ENCODE results near the gene SHISAL2A.
A peak's percentile ranks its signal among the peaks of the same experiment; 100 is the strongest.

SHISAL2A gene

DNA sequence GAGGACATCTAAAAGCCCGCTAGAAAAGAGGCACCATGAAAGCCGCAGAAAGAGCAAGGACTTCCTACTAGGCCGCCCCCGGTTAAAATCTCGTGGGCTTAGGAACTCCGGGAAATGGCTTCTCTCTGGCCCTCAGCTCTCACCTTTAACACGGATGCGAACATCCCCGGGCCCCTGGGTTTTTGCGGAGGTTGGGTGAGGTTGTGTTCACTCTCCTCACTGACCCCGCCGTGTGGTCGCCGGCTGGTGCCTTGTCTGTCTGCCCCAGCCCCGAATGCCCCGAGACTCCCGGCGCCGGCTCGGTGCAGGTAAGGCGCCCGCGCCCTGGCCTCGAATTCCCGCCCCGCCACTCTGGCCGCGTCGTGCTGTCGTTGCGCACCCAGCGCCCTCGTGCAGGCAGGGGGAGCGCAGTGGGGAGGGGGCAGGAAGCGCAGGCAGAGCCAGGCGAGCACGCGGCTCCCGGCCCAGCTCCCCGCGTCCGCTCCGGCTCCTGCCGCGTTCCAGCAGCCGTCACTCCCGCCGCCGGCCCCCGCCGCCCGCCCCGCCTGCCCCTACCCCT lies at the start of gene SHISAL2A:
TSS of gene SHISAL2A (plus strand) at position 437 of the 559 bp plus-strand sequence. CDS start 326 bp downstream, outside the sequence.
- intact Hi-C loops (cut with DNase I) = no loop called here
- DNase-seq = peak in 14 of 42 donors; percentile 8 to 52 (median 20)

DNA sequence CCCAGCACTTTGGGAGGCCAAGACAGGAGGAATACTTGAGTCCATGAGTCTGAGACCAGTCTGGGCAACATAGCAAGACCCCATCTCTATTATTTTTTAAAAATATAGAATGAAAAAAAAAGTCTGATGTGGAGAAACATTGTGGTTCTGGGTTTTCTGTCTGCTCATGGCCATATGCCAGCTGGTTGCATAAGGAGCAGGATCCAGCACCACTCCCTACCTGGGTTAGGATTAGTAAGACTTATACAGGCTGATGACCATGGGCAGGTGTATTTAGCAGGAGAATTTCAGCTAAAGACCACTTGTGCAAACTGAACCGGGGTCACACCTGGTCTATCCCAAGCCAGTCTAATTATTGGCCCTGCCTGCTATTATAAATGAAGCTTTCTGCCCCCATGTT lies 47.5 kb upstream of the SHISAL2A start:
- intact Hi-C loops (cut with DNase I) = no loop called here
- no peak for DNase-seq

- intact Hi-C loops (cut with DNase I) = no loop called here
- DNase-seq = no peak
These were observed 44.9 kb upstream of the SHISAL2A start for GRCh38 chr1:52588027-52588426.

DNA sequence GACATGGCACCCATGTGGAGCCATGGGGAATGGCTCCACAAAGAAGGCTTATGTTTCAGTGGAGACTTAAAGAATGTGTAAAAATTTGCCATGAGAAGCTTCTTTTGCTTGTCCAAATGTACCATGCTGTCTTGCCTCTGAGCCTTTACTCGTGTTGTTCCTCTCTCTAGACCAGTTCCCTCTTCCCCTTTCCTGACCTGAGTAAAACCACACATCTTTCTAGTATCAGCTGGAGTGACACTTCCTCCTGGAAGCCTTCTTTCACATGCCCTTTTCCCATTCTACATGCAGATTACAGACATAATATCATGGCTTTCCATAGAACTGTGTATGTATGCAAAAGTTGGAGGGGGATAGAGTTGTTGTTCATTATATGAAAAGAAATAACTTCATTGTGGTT lies 44.4 kb upstream of the SHISAL2A start:
- intact Hi-C loops (cut with DNase I) = no loop called here
- no peak for DNase-seq

DNA sequence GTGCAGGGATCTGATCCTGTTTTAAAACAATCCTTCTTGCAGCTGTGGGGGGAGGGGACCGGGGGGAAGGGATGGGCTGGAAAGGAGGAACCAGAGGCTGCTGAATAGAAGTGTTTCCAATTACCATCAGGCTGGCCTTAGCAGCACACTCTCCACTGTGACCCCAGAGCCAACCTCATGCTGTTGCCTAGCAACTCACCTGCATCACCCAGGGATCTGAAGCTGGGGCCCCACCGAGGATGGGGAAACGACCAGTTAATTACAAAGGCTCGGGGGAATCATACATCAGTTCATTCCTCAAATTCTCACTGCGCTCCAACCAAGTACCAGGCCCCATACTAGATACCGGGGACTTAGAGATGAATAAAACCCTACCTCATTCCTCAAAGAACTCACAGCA lies 42.7 kb upstream of the SHISAL2A start:
- no peak for DNase-seq
- intact Hi-C loops (cut with DNase I) = no loop called here

- no peak for DNase-seq
- intact Hi-C loops (cut with DNase I) = no loop called here
These were observed 40.2 kb upstream of the SHISAL2A start for GRCh38 chr1:52592637-52593323.

GRCh38 chr1:52593495-52593894 lies 39.5 kb upstream of the SHISAL2A start:
- intact Hi-C loops (cut with DNase I) = no loop called here
- DNase-seq = no peak

GRCh38 chr1:52595061-52595460 lies 37.9 kb upstream of the SHISAL2A start:
- no peak for DNase-seq
- intact Hi-C loops (cut with DNase I) = no loop called here

DNA sequence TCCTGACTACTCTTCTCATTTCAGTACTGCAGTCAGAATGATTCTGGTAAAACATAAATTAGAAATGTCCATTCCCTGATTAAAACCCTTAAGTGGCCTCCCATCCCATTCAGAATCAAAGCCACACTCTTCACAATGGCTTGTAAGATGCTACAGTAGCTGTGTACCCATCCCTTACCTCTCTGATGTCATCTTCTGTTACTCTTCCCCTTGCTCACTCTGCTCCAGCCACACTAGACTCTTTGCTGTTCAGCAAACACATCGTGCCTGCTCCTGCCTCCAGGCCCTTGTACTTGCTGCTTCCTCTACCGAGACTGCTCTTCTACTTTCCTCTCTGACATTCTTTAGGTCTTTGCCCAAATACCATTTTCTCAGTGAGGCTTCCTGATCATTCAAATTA lies 35.1 kb upstream of the SHISAL2A start:
- no peak for DNase-seq
- intact Hi-C loops (cut with DNase I) = no loop called here

- no peak for DNase-seq
- intact Hi-C loops (cut with DNase I) = no loop called here
These were observed 34.2 kb upstream of the SHISAL2A start for GRCh38 chr1:52598729-52599128.

DNA sequence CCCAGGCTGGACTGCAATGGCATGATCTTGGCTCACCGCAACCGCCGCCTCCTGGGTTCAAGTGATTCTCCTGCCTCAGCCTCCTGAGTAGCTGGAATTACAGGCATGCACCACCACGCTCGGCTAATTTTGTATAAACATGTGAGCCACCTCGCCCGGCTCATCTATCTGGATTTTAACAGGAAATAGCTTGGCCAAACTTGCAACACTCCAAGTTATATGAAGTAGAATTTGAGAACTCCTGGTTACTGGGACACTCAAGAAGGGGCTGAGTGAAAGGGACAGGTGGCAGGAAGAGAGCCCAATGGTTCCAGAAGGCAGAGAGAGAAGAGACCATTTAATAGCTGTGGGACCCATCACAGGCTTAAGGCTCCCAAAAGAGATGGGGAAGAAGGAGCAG lies 33.7 kb upstream of the SHISAL2A start:
- DNase-seq = no peak
- intact Hi-C loops (cut with DNase I) = no loop called here

GRCh38 chr1:52600533-52601179 lies 32.3 kb upstream of the SHISAL2A start:
- intact Hi-C loops (cut with DNase I) = no loop called here
- DNase-seq = no peak

DNA sequence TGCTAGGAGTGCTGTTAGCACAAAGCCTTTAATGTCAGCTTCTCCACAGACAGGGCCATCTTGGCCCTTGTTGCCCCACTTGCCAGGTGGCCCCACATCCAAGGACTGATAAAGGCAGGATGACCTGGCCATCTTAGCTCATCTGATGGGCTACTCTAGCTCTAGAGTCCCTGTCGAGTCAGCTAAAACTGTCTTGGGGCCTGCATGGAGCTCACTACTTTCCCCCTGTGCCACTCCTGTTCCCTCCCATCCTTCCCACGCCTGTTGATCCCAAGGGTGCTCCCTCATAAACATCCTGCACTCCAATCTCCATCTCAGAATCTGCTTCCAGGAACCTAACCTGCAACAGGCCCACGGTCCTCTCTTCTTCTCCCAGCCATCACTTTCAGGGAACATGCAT lies 31.4 kb upstream of the SHISAL2A start:
- no peak for DNase-seq
- intact Hi-C loops (cut with DNase I) = no loop called here

DNA sequence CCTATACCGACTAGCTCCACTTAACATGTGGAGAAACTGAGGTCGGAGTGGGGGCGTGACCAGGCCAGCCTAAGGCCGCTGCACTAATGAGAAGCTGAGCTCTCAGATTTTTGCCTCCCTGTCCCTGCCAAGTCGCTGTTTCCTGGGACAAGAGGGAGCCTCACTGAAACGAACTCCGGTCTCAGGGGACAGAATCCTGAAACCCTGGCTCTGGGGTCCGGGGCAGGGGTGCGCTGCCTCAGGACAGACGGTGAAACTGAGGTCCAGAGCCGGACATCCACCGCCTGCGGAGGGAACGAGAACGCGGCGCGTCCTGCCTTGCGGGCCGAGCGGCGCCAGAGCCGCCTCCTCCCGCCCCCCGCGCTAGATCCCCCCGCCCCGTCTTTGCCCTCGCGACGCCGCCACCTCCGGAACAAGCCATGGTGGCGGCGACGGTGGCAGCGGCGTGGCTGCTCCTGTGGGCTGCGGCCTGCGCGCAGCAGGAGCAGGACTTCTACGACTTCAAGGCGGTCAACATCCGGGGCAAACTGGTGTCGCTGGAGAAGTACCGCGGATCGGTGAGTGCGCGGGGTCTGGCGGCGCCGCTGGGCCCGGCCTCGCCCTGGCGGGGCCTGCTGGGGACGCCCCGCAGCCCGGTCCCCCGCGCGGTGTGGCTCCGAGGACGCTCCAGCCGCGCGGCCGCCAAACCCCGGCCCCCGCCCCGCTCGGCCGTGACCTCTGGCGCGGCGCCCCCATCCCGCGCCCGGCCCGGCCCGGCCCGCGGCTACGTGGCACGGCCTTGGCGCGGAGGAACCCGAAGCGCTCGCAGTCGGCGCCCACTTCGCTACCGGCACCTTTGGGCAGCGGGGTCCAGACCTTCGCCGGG lies 30.7 kb upstream of the SHISAL2A start, which contains the start of gene GPX7:
TSS of gene GPX7 (plus strand) at position 381 of the 865 bp plus-strand sequence. CDS start at position 420, 39 bp downstream.
- intact Hi-C loops (cut with DNase I) = no loop called here
- DNase-seq = peak in 40 of 42 donors; percentile 13 to 77 (median 53)

- DNase-seq = peak in 11 of 42 donors; percentile 2 to 35 (median 16)
- intact Hi-C loops (cut with DNase I) = no loop called here
These were observed 29.9 kb upstream of the SHISAL2A start for GRCh38 chr1:52602856-52603600.

- peak in 1 of 42 donors; percentile 14 for DNase-seq
These were observed 29.3 kb upstream of the SHISAL2A start for GRCh38 chr1:52603630-52604029.

DNA sequence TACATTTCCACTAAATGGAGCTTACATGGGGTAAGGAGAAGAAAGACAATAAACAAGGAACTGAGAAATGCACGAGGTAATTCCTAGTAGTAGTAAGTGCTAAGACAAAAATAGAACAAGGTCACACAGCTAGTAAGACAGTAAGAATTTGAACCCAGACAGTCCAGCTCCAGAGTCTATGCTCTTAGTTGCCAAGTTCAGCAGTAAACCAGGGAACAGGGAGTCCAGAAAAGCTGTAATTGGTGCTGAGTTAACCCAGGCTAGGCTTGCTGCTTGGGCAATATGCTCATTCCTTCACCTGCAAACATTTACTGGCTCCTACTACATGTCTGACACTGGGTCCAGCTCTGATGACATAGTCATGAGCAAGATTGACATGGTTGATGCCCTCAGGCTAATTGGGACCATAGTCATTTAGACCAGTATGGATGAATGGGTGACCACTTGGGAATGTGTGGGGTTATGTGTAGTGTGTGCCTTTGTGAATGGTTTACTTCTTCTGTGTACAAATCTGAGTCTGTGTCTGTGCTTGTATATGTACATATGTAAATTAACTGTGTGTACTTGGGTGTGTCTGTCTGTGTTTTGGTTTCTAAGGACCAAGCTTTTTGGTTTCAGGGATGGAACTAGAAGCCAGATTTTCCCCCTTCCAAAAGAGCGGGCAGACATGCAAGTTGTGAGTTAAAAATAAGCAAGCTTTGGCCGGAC lies 28.8 kb upstream of the SHISAL2A start:
- intact Hi-C loops (cut with DNase I) = no loop called here
- no peak for DNase-seq

More at GRCh38 chr1:52603630-52604029, 29.3 kb upstream of the SHISAL2A start:
- intact Hi-C loops (cut with DNase I) = no loop called here
